ENCODE data around the gene SPATA31D4. TPM values are rescaled to one million over a fixed set of nuclear protein-coding genes. Genes with fewer than 3 reads are reported as not detected.

The SPATA31D4 gene
- polyA plus RNA-seq, 1 donor (not counting 4 experiments of a cell fraction or from before 2014, with no cell fraction given) = not detected

GRCh38 chr9:81964218-81965171, 36.3 kb downstream of the SPATA31D4 start:
- no peak for TF ChIP-seq EZH2 (IDR thresholded peaks at IDR 0.05; ENCODE audit: low read length)
- no peak for TF ChIP-seq CTCF (optimal IDR thresholded peaks at IDR 0.05 in 1 of 3, IDR thresholded peaks at IDR 0.05 in 1 of 3, conservative IDR thresholded peaks at IDR 0.05 in 1 of 3; ENCODE audit: extremely low read depth in 1 of 3, insufficient read depth in 2 of 3, low read length in 3 of 3)
- H3K9me1 ChIP-seq (ENCODE audit: control insufficient read depth, extremely low read depth, insufficient read depth, low read length) = no peaks in the 10 kb centered on the region
- H3K4me1 ChIP-seq (ENCODE audit: control insufficient read depth, extremely low read depth, insufficient read depth, low read length) = no peaks in the 10 kb centered on the region
- H3K4me2 ChIP-seq (ENCODE audit: control insufficient read depth, extremely low read depth, insufficient read depth, low read depth, low read length) = no peak overlapping the region
- no peaks in the 10 kb centered on the region for H3K36me3 ChIP-seq (ENCODE audit: control insufficient read depth in 2 of 2, extremely low read depth in 1 of 2, insufficient read depth in 2 of 2, low read length in 2 of 2)
- H3K9ac ChIP-seq (ENCODE audit: control insufficient read depth, extremely low read depth, insufficient read depth, low read length) = no peak overlapping the region
- no peak overlapping the region for H3K27ac ChIP-seq (ENCODE audit: control insufficient read depth, insufficient read depth, low read length)
- H4K20me1 ChIP-seq (ENCODE audit: control insufficient read depth, extremely low read depth, insufficient read depth, low read length) = no peaks in the 10 kb centered on the region
- H3K4me3 ChIP-seq (ENCODE audit: control insufficient read depth in 2 of 3, extremely low read depth in 1 of 3, insufficient read depth in 2 of 3, low read depth in 1 of 3, low read length in 3 of 3) = no peak overlapping the region
- H2AFZ ChIP-seq (ENCODE audit: control insufficient read depth, low read length) = no peak overlapping the region
- no peak for FAIRE-seq
- dilution Hi-C loops (cut with MboI; ENCODE audit: extremely low pct_ligation_motif_present, low sequenced_read_pairs) = no loop called here
- H3K79me2 ChIP-seq (ENCODE audit: control insufficient read depth, insufficient read depth, low read length) = no peaks in the 10 kb centered on the region
- H3K27me3 ChIP-seq (ENCODE audit: control insufficient read depth, extremely low read depth, insufficient read depth, low read length) = no peaks in the 10 kb centered on the region
- DNase-seq (ENCODE audit: low read depth, low spot score) = no peak
- no peaks in the 10 kb centered on the region for H3K9me3 ChIP-seq (ENCODE audit: control insufficient read depth, low read depth, low read length)

GRCh38 chr9:81968026-81968425, 39.8 kb downstream of the SPATA31D4 start:
- no peaks in the 10 kb centered on the region for H4K20me1 ChIP-seq (ENCODE audit: control insufficient read depth, extremely low read depth, insufficient read depth, low read length)
- no peaks in the 10 kb centered on the region for H3K79me2 ChIP-seq (ENCODE audit: control insufficient read depth, insufficient read depth, low read length)
- no peak overlapping the region for H2AFZ ChIP-seq (ENCODE audit: control insufficient read depth, low read length)
- no peaks in the 10 kb centered on the region for H3K36me3 ChIP-seq (ENCODE audit: control insufficient read depth in 2 of 2, extremely low read depth in 1 of 2, insufficient read depth in 2 of 2, low read length in 2 of 2)
- dilution Hi-C loops (cut with MboI; ENCODE audit: extremely low pct_ligation_motif_present, low sequenced_read_pairs) = no loop called here
- H3K9me1 ChIP-seq (ENCODE audit: control insufficient read depth, extremely low read depth, insufficient read depth, low read length) = no peaks in the 10 kb centered on the region
- H3K4me2 ChIP-seq (ENCODE audit: control insufficient read depth, extremely low read depth, insufficient read depth, low read depth, low read length) = no peak overlapping the region
- no peak overlapping the region for H3K9ac ChIP-seq (ENCODE audit: control insufficient read depth, extremely low read depth, insufficient read depth, low read length)
- no peaks in the 10 kb centered on the region for H3K4me1 ChIP-seq (ENCODE audit: control insufficient read depth, extremely low read depth, insufficient read depth, low read length)
- H3K27ac ChIP-seq (ENCODE audit: control insufficient read depth, insufficient read depth, low read length) = no peak overlapping the region
- FAIRE-seq = no peak
- no peak for DNase-seq (ENCODE audit: low read depth, low spot score)
- TF ChIP-seq CTCF (optimal IDR thresholded peaks at IDR 0.05 in 1 of 3, IDR thresholded peaks at IDR 0.05 in 1 of 3, conservative IDR thresholded peaks at IDR 0.05 in 1 of 3; ENCODE audit: extremely low read depth in 1 of 3, insufficient read depth in 2 of 3, low read length in 3 of 3) = no peak
- H3K4me3 ChIP-seq (ENCODE audit: control insufficient read depth in 2 of 3, extremely low read depth in 1 of 3, insufficient read depth in 2 of 3, low read depth in 1 of 3, low read length in 3 of 3) = no peak overlapping the region
- H3K27me3 ChIP-seq (ENCODE audit: control insufficient read depth, extremely low read depth, insufficient read depth, low read length) = no peaks in the 10 kb centered on the region
- no peaks in the 10 kb centered on the region for H3K9me3 ChIP-seq (ENCODE audit: control insufficient read depth, low read depth, low read length)

All from keratinocyte (primary cell).